T47D (cell line): ENCODE data around the gene TAS2R40.
"Not testable (repeated sequence)": the region's sequence is repeated elsewhere in the genome, so short reads cannot be mapped to it uniquely, and the experiment has no call there.

ENCODE experiments used
- DNase-seq, 2 experiments: peaks; one replicate each; pipeline versions ENCODE4 v3.0.0 to v3.0.0-alpha.2; 2011 to 2012; ENCODE audit warnings: low read depth in 1 of 2, low spot score in 1 of 2
- JUND ChIP-seq: IDR thresholded peaks from 2 replicates; pipeline ENCODE4 v1.6.1; 2012; ENCODE audit warnings: low read depth
- in situ Hi-C: cut with HindIII; loops from 2 replicates; pipeline ENCODE4 v1.10.0; 2016; ENCODE audit warnings: low sequenced_read_pairs, low pct_unique_long_range_greater_than_20kb

TAS2R40 gene

DNA sequence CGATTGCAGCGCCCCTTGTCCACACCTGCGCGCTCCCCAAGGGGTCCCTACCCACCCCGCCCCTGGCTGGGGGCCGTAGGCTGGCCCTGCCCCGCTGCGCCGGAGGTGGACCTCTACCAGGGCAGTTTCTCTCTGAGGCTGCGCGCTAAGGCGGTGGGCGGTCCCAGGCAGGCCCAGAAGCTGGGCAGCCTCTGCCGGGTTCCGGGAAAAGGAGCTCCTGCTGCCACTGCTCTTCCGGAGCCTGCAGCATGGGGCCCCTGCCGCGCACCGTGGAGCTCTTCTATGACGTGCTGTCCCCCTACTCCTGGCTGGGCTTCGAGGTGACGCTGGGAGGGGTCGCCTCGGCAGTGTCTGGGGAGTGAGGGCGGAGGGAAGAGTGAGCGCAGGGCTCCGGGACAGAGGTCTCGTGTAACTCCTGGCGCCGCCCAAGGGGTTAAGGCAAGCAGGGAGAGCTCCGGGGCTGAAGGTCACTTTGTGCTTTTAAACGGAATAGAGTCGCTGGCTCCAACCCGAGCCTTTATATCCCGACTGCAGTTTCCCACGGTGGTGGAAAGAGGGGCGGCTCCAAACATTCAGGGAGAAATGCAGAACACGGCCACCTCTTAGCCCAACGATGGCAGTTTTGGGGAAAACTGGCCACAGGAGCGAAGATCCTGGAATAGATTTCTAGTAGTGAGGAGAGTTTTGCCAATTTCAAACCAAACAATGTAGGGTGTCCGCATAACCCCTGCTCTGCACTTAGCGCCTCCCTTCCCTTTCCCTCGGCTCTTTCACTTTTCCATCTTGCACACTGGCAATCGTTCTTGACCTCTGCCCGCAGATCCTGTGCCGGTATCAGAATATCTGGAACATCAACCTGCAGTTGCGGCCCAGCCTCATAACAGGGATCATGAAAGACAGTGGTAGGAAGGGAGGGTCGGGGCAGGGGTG is 41.7 kb downstream of the TAS2R40 start, which contains the start of gene GSTK1:
Gene GSTK1, plus strand, starts transcription at position 176 of the 930 bp plus-strand sequence. Its CDS starts 73 bp downstream, at position 249.
- in situ Hi-C loops: no loop called here
- no peak for TF ChIP-seq JUND
- DNase-seq: peak; percentile 65 to 67

DNA sequence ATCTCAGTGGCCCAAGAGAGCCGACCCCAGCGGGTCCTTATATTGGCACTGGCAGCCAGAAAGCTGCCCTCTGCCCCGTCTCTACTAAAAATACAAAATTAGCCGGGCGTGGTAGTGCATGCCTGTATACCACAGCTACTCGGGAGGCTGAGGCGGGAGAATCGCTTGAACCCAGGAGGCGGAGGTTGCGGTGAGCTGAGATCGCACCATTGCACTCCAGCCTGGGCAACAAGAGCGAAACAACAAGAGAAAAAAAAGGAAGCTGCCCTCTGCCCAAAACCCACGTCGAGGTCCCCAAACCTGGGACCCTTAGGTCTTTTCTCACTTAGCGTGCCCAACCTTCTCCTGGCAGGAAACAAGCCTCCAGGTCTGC is 42.3 kb downstream of the TAS2R40 start:
- DNase-seq, in situ Hi-C loops: not testable (repeated sequence)

DNA sequence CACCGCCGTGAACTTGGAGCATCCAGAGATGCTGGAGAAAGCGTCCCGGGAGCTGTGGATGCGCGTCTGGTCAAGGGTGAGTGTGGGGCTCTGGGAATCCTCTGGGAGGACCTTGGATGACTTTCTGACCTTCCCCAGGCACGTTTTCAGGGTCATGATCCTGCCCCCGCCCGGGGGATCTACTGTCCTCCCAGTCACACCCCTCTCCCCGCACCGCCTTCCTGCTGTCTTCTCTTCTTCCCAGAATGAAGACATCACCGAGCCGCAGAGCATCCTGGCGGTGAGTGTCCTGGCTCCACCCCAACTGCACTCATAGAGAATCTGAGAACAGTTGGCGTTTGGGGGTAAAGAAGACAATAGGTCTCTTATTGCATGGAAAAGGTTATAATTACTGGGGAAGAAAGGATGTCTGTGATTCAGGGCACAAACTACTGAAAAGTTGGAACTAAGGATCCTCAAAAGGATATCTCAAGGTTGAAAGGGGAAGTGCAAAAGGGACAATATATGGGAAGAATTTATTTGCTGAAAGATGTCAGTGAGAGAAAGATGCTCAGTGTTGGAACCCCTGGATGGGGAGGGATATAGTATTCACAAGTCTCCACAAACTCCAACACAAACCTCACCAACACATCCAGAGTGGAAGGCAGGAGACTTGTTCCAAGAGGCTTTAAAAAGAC is 43.3 kb downstream of the TAS2R40 start:
- in situ Hi-C loops: no loop called here
- TF ChIP-seq JUND: no peak
- DNase-seq: no peak

DNA sequence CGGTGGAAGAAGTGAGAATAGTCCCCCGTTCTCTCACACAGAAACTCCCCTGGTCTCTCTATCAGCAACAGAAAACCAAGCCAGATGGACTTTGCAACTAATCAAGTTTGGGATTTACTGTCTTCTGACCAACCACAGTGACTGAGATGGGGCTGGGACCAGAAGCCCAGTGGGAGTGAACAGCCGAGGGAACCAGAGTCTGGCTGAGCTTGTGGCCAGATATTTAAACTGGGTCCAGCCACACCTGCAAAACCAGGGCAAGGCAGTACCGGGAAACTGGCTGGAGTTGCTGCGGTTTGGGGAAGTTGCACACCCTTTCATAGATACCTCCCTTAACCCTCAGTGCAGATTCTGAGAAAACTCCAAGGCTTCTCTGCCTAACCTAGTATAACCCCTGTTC is 47.4 kb downstream of the TAS2R40 start:
- DNase-seq: no peak
- in situ Hi-C loops: no loop called here
- no peak for TF ChIP-seq JUND

DNA sequence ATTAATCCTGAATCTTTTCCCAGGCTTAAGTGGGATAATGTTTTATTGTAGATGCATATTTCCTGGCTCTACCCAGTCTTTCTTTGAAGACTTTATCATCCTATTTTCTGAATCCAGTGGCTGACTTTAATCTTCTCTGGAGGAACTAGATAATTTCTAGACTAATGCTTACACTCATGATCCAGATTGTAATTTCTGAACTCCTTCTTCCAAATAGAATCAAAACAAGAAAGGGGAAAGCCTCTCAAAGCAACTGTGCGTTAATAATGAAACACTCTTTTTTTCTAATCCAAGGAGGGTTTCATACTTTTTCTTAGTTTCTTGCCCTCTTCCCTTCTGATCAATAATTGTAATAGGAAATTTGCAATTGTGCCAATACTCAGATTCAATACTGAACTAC is 49.4 kb downstream of the TAS2R40 start:
- DNase-seq: no peak
- in situ Hi-C loops: no loop called here
- no peak for TF ChIP-seq JUND
